ENCODE measurements around the gene NME3.
"Not testable (repeated sequence)": the region's sequence is repeated elsewhere in the genome, so short reads cannot be mapped to it uniquely, and the experiment has no call there.

The NME3 gene

DNA sequence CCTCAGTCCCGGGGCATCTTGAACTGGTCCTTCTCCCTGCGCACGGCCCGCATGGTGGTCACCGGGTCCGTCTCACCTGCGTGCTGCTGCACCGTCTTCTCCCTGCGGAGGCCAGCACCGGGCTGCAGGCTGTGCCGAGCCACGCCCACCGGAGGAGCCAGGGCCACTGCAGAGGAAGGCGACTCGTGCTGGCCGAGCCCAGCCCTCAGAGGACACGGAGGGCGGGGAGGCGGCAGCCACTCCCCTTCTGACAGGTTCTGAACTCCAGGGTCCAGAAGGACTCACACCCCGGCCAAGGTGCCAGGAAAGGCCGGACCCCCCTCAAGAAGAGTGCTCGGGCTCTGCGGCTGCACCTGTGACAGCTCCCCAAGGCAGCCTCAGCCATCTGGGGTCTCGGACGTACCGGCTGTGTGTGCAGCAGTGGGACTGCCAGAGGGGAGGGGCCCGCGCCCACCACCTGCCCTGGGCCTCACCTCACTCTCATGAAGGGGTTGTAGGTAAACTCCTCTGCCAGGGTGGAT lies 38.0 kb upstream of the NME3 start:
- Mint-ChIP-seq H3K4me3 (no peak overlapping the region), H3K4me1 (ENCODE audit: low read depth) (no peaks in the 10 kb centered on the region), H3K9me3 (no peaks in the 10 kb centered on the region), H3K27ac (no peak overlapping the region), H3K36me3 (ENCODE audit: low read depth) (peaks cover 9% of the 10 kb centered on the region), H3K27me3 (ENCODE audit: low read depth) (no peaks in the 10 kb centered on the region)

DNA sequence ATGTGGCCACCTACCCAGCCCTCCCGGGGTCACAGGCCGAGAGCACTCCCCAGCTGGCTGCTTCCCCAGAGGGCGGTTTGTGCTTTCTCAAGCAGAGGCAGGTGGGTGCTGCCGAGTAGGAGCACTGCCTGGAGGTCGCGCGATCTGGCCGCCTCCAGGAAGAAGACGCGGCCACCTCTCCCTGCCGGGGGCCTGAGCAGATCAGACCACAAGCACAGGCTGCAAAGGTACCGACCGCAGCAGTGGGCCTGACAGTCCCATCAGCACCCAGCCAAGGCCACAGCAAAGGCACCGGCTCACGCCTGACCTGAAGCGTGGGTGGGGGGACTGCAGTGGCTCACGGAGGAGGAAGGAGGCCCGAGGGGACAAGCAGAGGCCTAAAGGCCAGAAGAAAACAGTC lies 37.3 kb upstream of the NME3 start:
- no peak overlapping the region for H3K4me3 Mint-ChIP-seq
- peaks cover 9% of the 10 kb centered on the region for H3K36me3 Mint-ChIP-seq (ENCODE audit: low read depth)
- no peaks in the 10 kb centered on the region for H3K4me1 Mint-ChIP-seq (ENCODE audit: low read depth)
- H3K9me3 Mint-ChIP-seq: no peaks in the 10 kb centered on the region
- no peaks in the 10 kb centered on the region for H3K27me3 Mint-ChIP-seq (ENCODE audit: low read depth)
- H3K27ac Mint-ChIP-seq: no peak overlapping the region

DNA sequence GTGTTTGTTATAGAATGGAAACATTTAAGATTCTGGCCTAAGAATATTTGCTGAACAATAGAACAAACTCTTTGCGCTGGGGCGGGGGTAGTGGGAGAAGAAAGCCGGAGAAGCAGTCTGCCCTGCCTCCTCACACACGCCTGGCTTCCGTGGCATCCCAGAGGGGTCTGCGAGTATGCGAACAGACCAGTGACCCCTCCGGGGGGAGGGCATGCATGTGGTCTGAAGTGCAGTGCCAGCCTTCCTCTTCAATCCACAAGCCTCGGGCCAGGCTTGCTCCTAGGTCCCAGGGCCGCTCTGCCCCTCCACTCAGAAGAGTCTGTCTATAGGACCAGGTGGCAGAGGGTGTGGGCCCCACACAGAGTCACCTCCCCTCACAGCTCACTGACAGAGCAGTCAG lies 36.3 kb upstream of the NME3 start:
- Mint-ChIP-seq H3K9me3 (no peaks in the 10 kb centered on the region), H3K27ac (no peak overlapping the region), H3K4me3 (no peak overlapping the region), H3K27me3 (ENCODE audit: low read depth) (no peaks in the 10 kb centered on the region), H3K4me1 (ENCODE audit: low read depth) (no peaks in the 10 kb centered on the region), H3K36me3 (ENCODE audit: low read depth) (peaks cover 3% of the 10 kb centered on the region)

DNA sequence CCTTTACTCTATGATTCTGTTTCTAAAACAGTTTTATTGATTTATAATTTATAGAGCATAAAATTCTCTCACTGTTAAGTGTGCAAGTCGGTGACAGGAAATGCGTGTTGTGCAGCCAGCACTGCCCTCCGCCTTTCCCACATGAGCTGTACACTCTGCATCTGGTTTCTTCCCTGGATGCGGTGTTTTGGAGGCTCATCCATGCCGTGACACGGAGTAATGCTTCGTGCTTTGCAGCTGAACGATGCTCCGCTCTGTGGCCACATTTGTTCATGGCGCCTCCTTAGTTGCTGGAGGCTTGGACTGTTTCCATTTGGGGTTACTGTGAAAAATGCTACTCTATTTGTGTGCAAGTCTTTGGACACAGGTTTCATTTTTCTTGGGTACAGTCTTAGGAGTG lies 29.4 kb upstream of the NME3 start:
- Mint-ChIP-seq H3K9me3 (peaks cover 27% of the 10 kb centered on the region), H3K4me3 (no peak overlapping the region), H3K27me3 (ENCODE audit: low read depth) (no peaks in the 10 kb centered on the region), H3K36me3 (ENCODE audit: low read depth) (peaks cover 9% of the 10 kb centered on the region), H3K27ac (no peak overlapping the region), H3K4me1 (ENCODE audit: low read depth) (no peaks in the 10 kb centered on the region)

DNA sequence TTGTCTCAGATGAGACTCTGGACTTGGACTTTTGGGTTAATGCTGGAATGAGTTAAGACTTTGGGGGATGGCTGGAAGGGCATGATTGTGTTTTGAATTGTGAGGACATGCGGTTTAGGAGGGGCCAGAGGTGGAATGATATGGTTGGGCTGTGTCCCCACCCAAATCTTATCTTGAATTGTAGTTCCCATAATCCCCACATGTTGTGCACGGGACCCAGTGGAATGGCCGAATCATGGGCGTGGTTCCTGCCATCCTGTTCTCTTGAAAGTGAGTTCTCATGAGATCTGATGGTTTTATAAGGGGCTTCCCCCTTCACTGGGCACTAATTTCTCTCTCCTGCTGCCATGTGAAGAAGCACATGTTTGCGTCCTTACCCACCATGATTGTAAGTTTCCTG lies 27.9 kb upstream of the NME3 start:
- H3K4me3 Mint-ChIP-seq; H3K27ac Mint-ChIP-seq; H3K27me3 Mint-ChIP-seq (ENCODE audit: low read depth); H3K4me1 Mint-ChIP-seq (ENCODE audit: low read depth); H3K36me3 Mint-ChIP-seq (ENCODE audit: low read depth): not testable (repeated sequence)
- peaks cover 27% of the 10 kb centered on the region for H3K9me3 Mint-ChIP-seq

DNA sequence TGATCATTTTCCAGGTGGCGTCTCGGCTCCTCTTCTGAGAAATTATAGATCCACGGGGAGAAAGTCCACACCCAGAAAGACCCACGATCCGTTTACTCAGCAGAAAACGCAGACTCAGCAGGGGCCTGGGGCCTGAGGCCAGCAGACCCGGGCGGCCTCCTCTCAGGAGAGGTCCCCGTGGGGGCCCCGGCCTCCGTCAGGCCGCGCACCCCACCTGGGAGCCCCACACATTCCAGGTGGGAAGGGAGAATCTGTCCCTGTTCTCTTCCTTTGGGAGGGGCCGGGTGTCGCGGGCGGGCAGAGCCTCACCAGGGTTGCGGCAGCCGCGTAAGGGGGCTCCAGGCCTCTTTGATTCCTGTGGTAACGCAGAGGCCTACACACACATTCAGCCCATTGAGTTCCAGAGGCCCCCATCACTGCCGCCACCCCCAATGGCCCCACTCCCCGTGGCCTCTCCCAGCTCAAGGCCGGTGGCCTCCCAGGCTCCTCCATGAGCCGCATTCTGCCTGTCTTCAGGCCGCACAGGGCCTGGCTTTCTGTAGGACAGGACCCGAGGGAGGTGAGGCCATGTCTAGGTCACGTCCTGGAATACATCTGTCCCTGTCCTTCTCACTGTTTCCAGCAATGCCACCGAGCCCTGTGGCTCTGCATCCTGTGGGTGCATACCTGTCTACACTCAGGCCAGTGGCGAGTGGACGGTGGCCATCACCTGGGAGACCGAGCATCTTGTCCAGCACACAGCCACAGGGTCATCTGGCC lies 23.7 kb upstream of the NME3 start:
- Mint-ChIP-seq H3K4me3 (no peak overlapping the region), H3K9me3 (peaks cover 20% of the 10 kb centered on the region), H3K27me3 (ENCODE audit: low read depth) (no peaks in the 10 kb centered on the region), H3K36me3 (ENCODE audit: low read depth) (peaks cover 3% of the 10 kb centered on the region), H3K27ac (no peak overlapping the region), H3K4me1 (ENCODE audit: low read depth) (no peaks in the 10 kb centered on the region)

DNA sequence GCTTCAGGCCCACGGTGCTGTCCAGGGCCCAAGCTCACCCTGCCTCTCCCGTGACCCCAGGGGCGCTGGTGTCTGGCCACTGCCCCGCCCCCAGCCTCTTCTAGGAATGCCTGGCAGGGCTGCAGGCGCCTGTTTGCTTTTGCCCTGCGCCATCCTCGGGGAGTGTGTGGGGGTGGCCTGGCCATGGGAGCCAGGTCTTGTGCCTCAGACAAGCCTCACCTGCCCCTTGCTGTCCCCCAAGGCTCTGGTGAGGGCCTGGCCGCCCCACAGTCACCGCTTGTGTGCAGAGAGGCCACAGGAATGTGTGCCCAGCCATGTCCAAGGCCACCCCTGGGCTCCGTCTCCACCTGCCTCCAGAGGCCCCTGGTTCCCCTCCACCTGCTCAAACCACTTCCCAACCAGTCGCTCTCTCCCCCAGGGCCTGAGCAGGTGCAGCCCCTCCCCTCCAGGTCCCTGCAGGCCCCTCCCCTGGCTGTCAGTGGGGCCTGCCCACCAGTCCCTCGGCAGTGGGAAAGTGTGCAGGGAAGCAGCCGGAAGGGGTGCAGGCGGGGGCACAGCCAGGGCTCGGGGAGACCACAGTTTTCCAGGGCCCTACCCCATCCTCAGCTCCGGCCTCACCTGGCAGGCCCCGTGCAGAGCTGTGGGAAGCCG lies 23.0 kb upstream of the NME3 start:
- Mint-ChIP-seq H3K4me1 (ENCODE audit: low read depth) (no peaks in the 10 kb centered on the region), H3K4me3 (no peak overlapping the region), H3K36me3 (ENCODE audit: low read depth) (peaks cover 3% of the 10 kb centered on the region), H3K27me3 (ENCODE audit: low read depth) (no peaks in the 10 kb centered on the region), H3K9me3 (peaks cover 13% of the 10 kb centered on the region), H3K27ac (no peak overlapping the region)

DNA sequence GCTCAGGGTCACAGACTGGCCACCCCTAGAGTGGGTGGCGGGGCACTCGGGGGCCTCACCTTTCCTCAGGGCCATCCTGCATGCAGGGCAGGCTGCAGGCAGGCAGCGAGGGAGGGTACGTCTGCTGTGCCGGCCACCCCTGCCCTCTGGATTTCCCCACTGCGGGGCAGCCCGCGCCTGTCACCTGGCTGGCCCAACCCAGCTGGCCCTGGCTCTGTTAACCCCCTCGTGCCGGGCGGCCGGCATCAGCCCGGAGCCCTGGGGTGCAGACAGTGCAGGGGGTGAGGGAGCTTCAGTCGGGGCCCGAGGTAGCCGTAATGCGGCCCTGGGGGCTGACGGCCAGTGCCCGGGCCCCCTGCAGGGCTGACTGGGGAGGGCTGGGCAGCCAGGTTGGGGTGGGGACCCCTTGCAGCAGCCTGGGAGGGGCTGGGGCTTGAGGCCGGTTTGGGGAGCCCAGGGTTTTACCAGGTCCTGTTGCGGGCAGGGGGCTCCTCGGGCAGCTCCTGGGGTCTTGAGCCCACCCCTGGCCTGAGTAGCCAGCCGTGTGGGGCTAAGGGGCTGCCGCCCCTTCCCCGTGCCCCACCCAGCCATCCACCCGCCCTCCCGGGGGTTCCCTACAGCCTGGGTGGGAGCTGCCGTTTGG lies 22.4 kb upstream of the NME3 start, which contains the start of gene IGFALS:
Gene IGFALS (minus strand): TSS at position 128 of the 643 bp plus-strand sequence. CDS start 53 bp downstream, at position 75.
- Mint-ChIP-seq H3K4me3 (no peak within 1 kb of the TSS), H3K36me3 (ENCODE audit: low read depth) (peaks cover 4% of the 10 kb centered on the region), H3K27ac (no peak within 1 kb of the TSS), H3K27me3 (ENCODE audit: low read depth) (no peaks in the 10 kb centered on the region), H3K9me3 (peaks cover 8% of the 10 kb centered on the region), H3K4me1 (ENCODE audit: low read depth) (no peaks in the 10 kb centered on the region)

DNA sequence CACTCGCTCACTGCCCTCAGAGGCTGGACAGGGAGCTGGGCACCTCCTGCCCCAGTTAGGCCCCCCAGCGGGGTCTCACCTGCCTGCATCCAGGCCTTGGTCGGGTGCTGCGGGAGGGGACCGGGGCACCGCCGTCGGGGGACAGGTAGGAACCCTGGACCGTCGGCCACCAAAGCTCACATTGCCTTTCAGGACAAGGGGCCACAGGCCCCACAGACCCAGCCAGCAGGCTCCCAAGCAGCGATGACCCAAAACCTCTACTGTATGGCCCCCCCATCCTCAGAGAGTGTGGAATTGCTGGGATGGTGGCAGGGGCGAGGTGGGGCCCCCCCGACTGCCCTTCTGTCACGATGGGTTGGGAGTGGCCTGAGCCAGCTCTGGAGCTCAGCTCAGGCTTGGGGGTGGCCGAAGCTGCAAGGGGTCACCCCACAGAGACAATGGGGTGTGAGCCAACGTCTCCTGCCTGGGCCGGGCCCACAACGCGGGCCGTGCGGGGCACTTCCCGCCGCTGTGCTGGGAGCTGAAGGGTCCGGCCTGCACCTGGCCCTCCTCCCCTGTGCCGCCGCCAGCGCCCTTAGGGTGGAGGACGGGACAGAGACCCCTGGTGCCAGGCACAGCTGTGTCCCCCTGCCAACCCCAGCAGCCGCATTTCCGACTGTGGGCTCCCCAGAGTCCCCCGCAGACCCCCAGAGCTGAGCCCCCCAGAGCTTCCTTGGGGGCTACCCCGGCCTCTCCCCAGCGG lies 21.7 kb upstream of the NME3 start:
- H3K27ac Mint-ChIP-seq: no peak overlapping the region
- peaks cover 4% of the 10 kb centered on the region for H3K36me3 Mint-ChIP-seq (ENCODE audit: low read depth)
- H3K27me3 Mint-ChIP-seq (ENCODE audit: low read depth): no peaks in the 10 kb centered on the region
- H3K4me3 Mint-ChIP-seq: no peak overlapping the region
- peaks cover 8% of the 10 kb centered on the region for H3K9me3 Mint-ChIP-seq
- H3K4me1 Mint-ChIP-seq (ENCODE audit: low read depth): no peaks in the 10 kb centered on the region

DNA sequence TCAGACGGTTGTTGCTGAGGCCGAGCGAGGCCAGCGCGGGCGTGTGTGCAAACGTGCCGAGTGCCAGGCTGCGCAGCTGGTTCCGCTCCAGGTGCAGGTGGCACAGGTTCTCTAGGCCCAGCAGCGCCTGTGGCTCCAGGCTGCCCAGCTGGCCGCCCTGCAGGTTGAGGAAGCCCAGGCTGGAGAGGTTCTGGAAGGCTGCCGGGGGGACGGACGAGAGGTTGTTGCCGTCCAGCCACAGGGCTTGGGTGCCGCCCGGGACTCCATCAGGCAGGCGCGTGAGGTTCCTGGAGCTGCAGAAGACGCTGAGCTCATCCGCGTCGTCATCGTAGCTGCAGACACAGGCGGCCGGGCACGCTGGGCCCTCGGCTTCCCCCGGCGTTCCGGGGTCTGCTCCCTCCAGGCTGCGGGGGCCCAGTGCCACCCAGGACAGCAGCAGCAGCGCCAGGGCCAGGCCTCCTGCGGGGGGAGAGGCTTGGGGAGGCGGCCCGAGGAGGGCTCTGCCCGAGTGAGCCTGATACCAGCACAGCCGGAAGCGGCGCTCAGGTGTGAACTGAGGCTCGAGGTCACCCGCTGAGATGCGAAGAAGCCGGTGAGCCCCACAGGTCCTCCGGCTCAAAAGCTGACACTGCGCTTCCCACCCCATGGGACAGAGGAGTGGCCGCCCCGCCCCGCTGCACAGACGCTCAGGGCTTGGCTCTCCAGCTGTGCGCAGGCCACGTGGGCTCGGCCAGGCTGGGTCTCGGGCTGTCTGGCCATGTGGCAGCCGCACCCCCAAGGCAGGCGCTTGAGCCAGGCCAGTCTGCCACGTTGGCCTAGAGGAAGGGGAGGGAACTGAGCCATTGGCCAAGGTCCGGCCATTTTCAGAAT lies 20.8 kb upstream of the NME3 start:
- Mint-ChIP-seq H3K4me3 (no peak overlapping the region), H3K4me1 (ENCODE audit: low read depth) (no peaks in the 10 kb centered on the region), H3K27ac (no peak overlapping the region), H3K9me3 (peaks cover 2% of the 10 kb centered on the region), H3K27me3 (ENCODE audit: low read depth) (no peaks in the 10 kb centered on the region), H3K36me3 (ENCODE audit: low read depth) (peaks cover 4% of the 10 kb centered on the region)

DNA sequence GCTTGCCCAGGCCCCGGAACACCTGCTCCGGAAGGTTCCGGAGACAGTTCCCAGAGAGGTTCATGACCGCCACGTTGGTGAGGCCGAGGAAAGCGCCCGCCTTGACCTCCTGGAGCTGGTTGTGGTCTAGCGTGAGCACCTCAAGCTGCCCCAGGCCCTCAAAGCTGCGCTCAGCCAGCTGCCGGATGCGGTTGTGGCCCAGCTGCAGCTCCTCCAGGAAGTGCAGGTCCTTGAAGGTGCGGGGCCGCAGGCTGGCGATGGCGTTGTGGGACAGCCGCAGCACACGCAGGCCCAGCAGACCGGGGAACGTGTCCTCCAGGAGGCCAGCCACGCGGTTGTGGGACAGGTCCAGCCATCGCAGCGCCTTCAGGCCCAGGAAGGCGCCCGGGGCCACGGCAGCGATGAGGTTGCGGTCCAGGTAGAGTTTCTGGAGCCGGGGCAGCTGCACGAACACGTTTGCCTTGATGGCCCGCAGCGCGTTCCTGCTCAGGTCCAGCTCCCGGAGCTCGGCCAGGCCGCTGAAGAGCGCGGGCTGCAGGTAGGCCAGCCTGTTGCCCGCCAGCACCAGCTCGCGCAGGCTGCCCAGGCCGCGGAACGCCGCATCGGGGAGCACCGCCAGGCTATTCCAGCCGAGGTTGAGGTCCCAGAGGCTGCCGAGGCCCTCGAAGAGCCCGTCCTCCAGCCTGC lies 20.1 kb upstream of the NME3 start:
- Mint-ChIP-seq H3K36me3 (ENCODE audit: low read depth) (peaks cover 4% of the 10 kb centered on the region), H3K27me3 (ENCODE audit: low read depth) (no peaks in the 10 kb centered on the region), H3K4me3 (no peak overlapping the region), H3K4me1 (ENCODE audit: low read depth) (no peaks in the 10 kb centered on the region), H3K27ac (no peak overlapping the region), H3K9me3 (no peaks in the 10 kb centered on the region)

DNA sequence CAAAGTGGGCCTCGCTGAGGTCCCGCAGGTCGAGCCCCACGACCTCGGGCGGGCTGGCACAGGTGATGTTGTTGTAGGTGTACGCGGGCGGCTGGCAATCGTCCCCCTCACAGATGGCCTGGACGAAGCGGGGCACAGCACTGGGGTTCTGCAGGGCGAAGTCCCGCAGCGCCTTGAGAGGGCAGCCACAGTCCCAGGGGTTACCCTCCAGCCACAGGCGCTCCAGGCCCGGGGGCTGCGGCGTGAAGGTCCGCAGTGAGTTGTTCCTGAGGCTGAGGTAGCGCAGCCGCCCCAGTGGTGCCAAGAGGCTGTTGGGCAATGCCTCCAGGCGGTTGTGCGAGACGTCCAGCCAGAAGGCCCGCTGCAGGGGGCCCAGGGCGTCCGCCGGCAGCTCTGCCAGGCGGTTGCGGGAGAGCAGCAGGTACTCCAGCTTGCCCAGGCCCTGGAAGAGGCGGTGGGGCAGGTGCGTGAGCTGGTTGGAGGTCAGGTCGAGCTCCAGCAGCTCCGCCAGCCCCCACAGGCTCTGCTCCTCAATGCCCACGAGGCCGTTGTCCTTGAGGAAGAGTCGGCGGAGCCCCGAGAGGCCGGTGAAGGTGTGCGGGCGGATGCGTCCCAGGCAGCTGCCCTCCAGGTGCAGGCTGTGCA lies 19.4 kb upstream of the NME3 start:
- H3K36me3 Mint-ChIP-seq (ENCODE audit: low read depth): peaks cover 4% of the 10 kb centered on the region
- no peak overlapping the region for H3K4me3 Mint-ChIP-seq
- no peak overlapping the region for H3K27ac Mint-ChIP-seq
- no peaks in the 10 kb centered on the region for H3K4me1 Mint-ChIP-seq (ENCODE audit: low read depth)
- no peaks in the 10 kb centered on the region for H3K27me3 Mint-ChIP-seq (ENCODE audit: low read depth)
- no peaks in the 10 kb centered on the region for H3K9me3 Mint-ChIP-seq

DNA sequence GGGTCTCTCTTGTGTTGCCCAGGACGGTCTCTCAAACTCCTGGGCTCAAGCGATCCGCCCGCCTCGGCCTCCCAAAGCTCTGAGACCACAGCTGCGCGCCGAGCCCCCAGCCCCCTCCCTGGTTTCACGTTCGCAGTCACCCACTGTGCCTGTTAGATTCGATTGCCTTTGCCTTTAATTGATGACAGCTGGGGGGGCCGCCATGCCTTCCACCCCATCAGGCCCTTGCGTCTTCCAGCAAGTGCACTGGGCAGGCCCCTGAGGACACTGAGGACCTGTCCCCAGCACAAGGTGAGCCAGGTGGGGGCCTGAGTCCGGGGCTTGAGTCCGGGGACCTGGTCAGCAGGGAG lies 18.9 kb upstream of the NME3 start:
- Mint-ChIP-seq H3K27me3 (ENCODE audit: low read depth) (no peaks in the 10 kb centered on the region), H3K27ac (no peak overlapping the region), H3K9me3 (no peaks in the 10 kb centered on the region), H3K4me1 (ENCODE audit: low read depth) (no peaks in the 10 kb centered on the region), H3K36me3 (ENCODE audit: low read depth) (peaks cover 4% of the 10 kb centered on the region), H3K4me3 (no peak overlapping the region)

Data from T-helper 1 cell treated with Interleukin-12 subunit alpha and Interleukin-12 subunit beta and Interleukin-4 antibody, amounts not matched to agents 30 μg/mL and 1 μg/mL, for 36 hours (primary cell).